GM12891 (cell line): ENCODE data around the gene C2CD4A.

Source experiments
- DNase-seq: peaks from one replicate; pipeline ENCODE4 v3.0.0; 2011; ENCODE audit warnings: low spot score; ENCODE audit not compliant: insufficient read length
- FAIRE-seq: peaks from 2 replicates; lab custom pipeline; 2011; peaks lifted over from hg19 to GRCh38; lab: Jason Lieb, UNC
- PAX5 ChIP-seq: IDR thresholded peaks from 2 replicates; pipeline ENCODE4 v1.6.1; 2011; ENCODE audit warnings: low read length, moderate library complexity, mild to moderate bottlenecking; ENCODE audit not compliant: insufficient read depth, severe bottlenecking
- POLR2A ChIP-seq: IDR thresholded peaks from 2 replicates; pipeline ENCODE4 v1.6.1; 2011; ENCODE audit warnings: low read depth, low read length, control low read depth
- POLR2AphosphoS5 ChIP-seq: IDR thresholded peaks from 2 replicates; pipeline ENCODE4 v1.6.1; 2011; ENCODE audit warnings: low read depth, low read length, control low read depth
- POU2F2 ChIP-seq: IDR thresholded peaks from 2 replicates; pipeline ENCODE4 v1.6.1; 2011; ENCODE audit warnings: low read depth, mild to moderate bottlenecking, control low read depth, low read length, moderate library complexity
- SPI1 ChIP-seq: IDR thresholded peaks from 2 replicates; pipeline ENCODE4 v1.6.1; 2011; ENCODE audit warnings: low read depth, low read length, control low read depth
- TAF1 ChIP-seq: IDR thresholded peaks from 2 replicates; pipeline ENCODE4 v1.6.1; 2011; ENCODE audit warnings: low read depth, low read length, control low read depth

Gene C2CD4A

GRCh38 chr15:62059108-62059815, 7.5 kb upstream of the C2CD4A start:
- FAIRE-seq (peak; percentile 9), DNase-seq (no peak)
- TF ChIP-seq SPI1 = no peak
- TF ChIP-seq POU2F2 = no peak
- no peak for TF ChIP-seq PAX5
- TF ChIP-seq POLR2AphosphoS5 = no peak
- TF ChIP-seq POLR2A = no peak
- TF ChIP-seq TAF1 = no peak

GRCh38 chr15:62059816-62060112, 7.0 kb upstream of the C2CD4A start:
- TF ChIP-seq POLR2AphosphoS5 = no peak; the same call in 1 of the 2 replicates
- peak; percentile 10; the same call in 1 of the 2 replicates for TF ChIP-seq POU2F2
- peak; percentile 75 for TF ChIP-seq SPI1
- no peak for TF ChIP-seq PAX5
- TF ChIP-seq TAF1 = peak; percentile 26; the same call in 1 of the 2 replicates
- FAIRE-seq (peak; percentile 95), DNase-seq (peak; percentile 53)

GRCh38 chr15:62060113-62060895, 6.5 kb upstream of the C2CD4A start, which contains the start of gene VPS13C:
Gene VPS13C, minus strand, starts transcription at chr15:62060447. Its CDS starts 73 bp downstream, at chr15:62060374.
- TF ChIP-seq POLR2A (peak; percentile 74), TAF1 (peak; percentile 59; the same call in 1 of the 2 replicates), POLR2AphosphoS5 (peak; percentile 76), PAX5 (peak; percentile 34), POU2F2 (0 out of 2 replicates have a peak, but pooled peaks have one; percentile 50), SPI1 (peak; percentile 28; the same call in 1 of the 2 replicates)
- DNase-seq (peak; percentile 81), FAIRE-seq (peak; percentile 97)

- no peak for FAIRE-seq
- TF ChIP-seq POU2F2 (no peak), POLR2AphosphoS5 (no peak), POLR2A (no peak), TAF1 (no peak), SPI1 (no peak), PAX5 (no peak)
- DNase-seq = no peak
These were observed 5.9 kb upstream of the C2CD4A start for GRCh38 chr15:62060896-62061280.

- DNase-seq (no peak), FAIRE-seq (no peak)
- TF ChIP-seq POLR2A = no peak
- TF ChIP-seq PAX5 = no peak
- TF ChIP-seq TAF1 = no peak
- TF ChIP-seq POLR2AphosphoS5 = no peak
- no peak for TF ChIP-seq POU2F2
- no peak for TF ChIP-seq SPI1
These were observed 2.7 kb upstream of the C2CD4A start for GRCh38 chr15:62063825-62064635.

GRCh38 chr15:62067448-62068044, 769 bp downstream of the C2CD4A start:
- TF ChIP-seq POU2F2 = no peak
- TF ChIP-seq POLR2A = no peak
- no peak for TF ChIP-seq TAF1
- no peak for TF ChIP-seq PAX5
- TF ChIP-seq SPI1 = no peak
- FAIRE-seq (peak; percentile 26), DNase-seq (peak; percentile 6)

- FAIRE-seq (no peak), DNase-seq (peak; percentile 14)
- TF ChIP-seq PAX5 (no peak), POLR2A (no peak), POLR2AphosphoS5 (no peak), POU2F2 (no peak), SPI1 (no peak), TAF1 (no peak)
These were observed 1.5 kb downstream of the C2CD4A start for GRCh38 chr15:62068071-62068809.

GRCh38 chr15:62068810-62069167, 2.0 kb downstream of the C2CD4A start:
- FAIRE-seq (peak; percentile 5), DNase-seq (no peak)
- TF ChIP-seq POLR2A = no peak
- no peak for TF ChIP-seq POLR2AphosphoS5
- TF ChIP-seq SPI1 = no peak
- no peak for TF ChIP-seq POU2F2
- no peak for TF ChIP-seq PAX5
